Prostate gland (tissue), 2 donors: ENCODE results near the gene EPG5. TPM values are rescaled to one million over a fixed set of nuclear protein-coding genes. Genes with fewer than 3 reads are reported as not detected.

Experiments
- DNase-seq: peaks from one replicate; pipeline ENCODE4 v3.0.0-alpha.2; 2019; ENCODE audit warnings: low spot score
- H3K27ac ChIP-seq, 2 donors: fragments of 200-600 bp; sonication (generic); 2 replicates each; pipeline ENCODE4 v1.5.1; 2017 to 2019
- H3K27me3 ChIP-seq: fragments of 200-600 bp; sonication (generic); replicated peaks from 2 replicates; pipeline ENCODE4 v1.5.1; 2019; ENCODE audit not compliant: insufficient read depth
- H3K36me3 ChIP-seq, 2 donors: fragments of 200-600 bp; sonication (generic); 1 replicate in 1 of 2; 2 replicates in 1 of 2; pipeline versions ENCODE4 v1.5.1 to v1.8.1; 2017 to 2019
- H3K4me1 ChIP-seq: fragments of 200-600 bp; sonication (generic); replicated peaks from 2 replicates; pipeline ENCODE4 v1.5.1; 2019
- H3K4me3 ChIP-seq, 2 donors: fragments of 200-600 bp; sonication (generic); 2 replicates each; pipeline ENCODE4 v1.5.1; 2017 to 2019
- H3K9me3 ChIP-seq: fragments of 200-600 bp; sonication (generic); 2 replicates; pipeline ENCODE4 v1.5.1; 2017
- CTCF ChIP-seq, 4 experiments: fragments of 200-600 bp in 2 of 4; fragments of 450-650 bp in 2 of 4; sonication (generic) in 2 of 4; IDR thresholded peaks; 1 replicate in 3 of 4; 2 replicates in 1 of 4; pipeline ENCODE4 v1.5.1; 2016 to 2019; ENCODE audit warnings: antibody characterized with exemption in 4 of 4, mild to moderate bottlenecking in 2 of 4, moderate library complexity in 2 of 4
- POLR2A ChIP-seq: fragments of 450-650 bp; IDR thresholded peaks from one replicate; pipeline ENCODE4 v1.6.1; 2016; ENCODE audit warnings: antibody characterized with exemption, mild to moderate bottlenecking
- POLR2AphosphoS5 ChIP-seq: sonication (generic); formaldehyde crosslinking; IDR thresholded peaks from one replicate; pipeline ENCODE4 v1.6.1; 2017; ENCODE audit warnings: antibody characterized with exemption
- WGBS: methylation state at CpG from one replicate; pipeline ENCODE4 v1.1.5; 2018; 5-methylcytosine and 5-hydroxymethylcytosine counted together
- intact Hi-C: fragments of 100-400 bp; cut with DNase I; formaldehyde crosslinking; loops from one replicate; pipeline ENCODE4 v1.14.2; 2022
- total RNA-seq, 2 donors: library from RNA; depleted of rRNA; stranded (reverse); fragments of >200 nt; gene quantifications; one replicate each; pipeline ENCODE4 v1.1.0, GENCODE V29; 2016

Gene EPG5
- total RNA-seq, 2 donors from 2014 or later = 21.5 to 50.3 TPM

GRCh38 chr18:45861926-45862325, 105.2 kb downstream of the EPG5 start:
- no peaks in the 10 kb centered on the region for H3K4me1 ChIP-seq
- intact Hi-C loops = no loop called here
- 93% methylated on average over 1 of the region's 1 CpG for WGBS
- H3K4me3 ChIP-seq = no peak overlapping the region
- H3K27ac ChIP-seq = no peak overlapping the region
- peaks cover 3 to 4% of the 10 kb centered on the region in 2 donors for H3K36me3 ChIP-seq
- TF ChIP-seq POLR2A (no peak), CTCF (IDR thresholded peaks at IDR 0.05) (no peak), POLR2AphosphoS5 (no peak)
- no peaks in the 10 kb centered on the region for H3K9me3 ChIP-seq
- DNase-seq = no peak
- H3K27me3 ChIP-seq = no peaks in the 10 kb centered on the region

GRCh38 chr18:45860971-45861370, 106.2 kb downstream of the EPG5 start:
- TF ChIP-seq POLR2A = no peak
- TF ChIP-seq POLR2AphosphoS5 = no peak
- no peak for TF ChIP-seq CTCF (IDR thresholded peaks at IDR 0.05)
- Histone ChIP-seq H3K36me3 (peaks cover 0 to 4% of the 10 kb centered on the region in 2 donors), H3K9me3 (no peaks in the 10 kb centered on the region), H3K4me3 (no peak overlapping the region), H3K27ac (no peak overlapping the region), H3K27me3 (no peaks in the 10 kb centered on the region), H3K4me1 (no peaks in the 10 kb centered on the region)
- 92% methylated on average over 3 of the region's 3 CpGs for WGBS
- DNase-seq = no peak
- intact Hi-C loops = no loop called here

- no peak for DNase-seq
- Histone ChIP-seq H3K36me3 (peaks cover 0 to 4% of the 10 kb centered on the region in 2 donors), H3K9me3 (no peaks in the 10 kb centered on the region), H3K27me3 (no peaks in the 10 kb centered on the region), H3K4me3 (no peak overlapping the region), H3K4me1 (no peaks in the 10 kb centered on the region), H3K27ac (no peak overlapping the region)
- TF ChIP-seq CTCF (IDR thresholded peaks at IDR 0.05) (no peak), POLR2AphosphoS5 (no peak), POLR2A (no peak)
- 95% methylated on average over 4 of the region's 4 CpGs for WGBS
- intact Hi-C loops = no loop called here
Measured at GRCh38 chr18:45860492-45860891, 106.6 kb downstream of the EPG5 start.

- H3K9me3 ChIP-seq = no peaks in the 10 kb centered on the region
Measured at GRCh38 chr18:45859334-45859733, 107.8 kb downstream of the EPG5 start.

More at GRCh38 chr18:45859334-45859733, 107.8 kb downstream of the EPG5 start:
- TF ChIP-seq POLR2A = no peak
- no peak for TF ChIP-seq CTCF (IDR thresholded peaks at IDR 0.05)
- TF ChIP-seq POLR2AphosphoS5 = no peak
- Histone ChIP-seq H3K36me3 (peaks cover 0 to 4% of the 10 kb centered on the region in 2 donors), H3K4me3 (no peak overlapping the region), H3K27me3 (no peaks in the 10 kb centered on the region), H3K27ac (no peak overlapping the region), H3K4me1 (no peaks in the 10 kb centered on the region)
- intact Hi-C loops = loop anchor here (10.0 kb wide), 1 partner anchor 55 kb away; no protein-coding TSS in a partner anchor
- DNase-seq = no peak
- 95% methylated on average over 3 of the region's 3 CpGs for WGBS
